ENCODE results near the gene ASIC5.

DNA sequence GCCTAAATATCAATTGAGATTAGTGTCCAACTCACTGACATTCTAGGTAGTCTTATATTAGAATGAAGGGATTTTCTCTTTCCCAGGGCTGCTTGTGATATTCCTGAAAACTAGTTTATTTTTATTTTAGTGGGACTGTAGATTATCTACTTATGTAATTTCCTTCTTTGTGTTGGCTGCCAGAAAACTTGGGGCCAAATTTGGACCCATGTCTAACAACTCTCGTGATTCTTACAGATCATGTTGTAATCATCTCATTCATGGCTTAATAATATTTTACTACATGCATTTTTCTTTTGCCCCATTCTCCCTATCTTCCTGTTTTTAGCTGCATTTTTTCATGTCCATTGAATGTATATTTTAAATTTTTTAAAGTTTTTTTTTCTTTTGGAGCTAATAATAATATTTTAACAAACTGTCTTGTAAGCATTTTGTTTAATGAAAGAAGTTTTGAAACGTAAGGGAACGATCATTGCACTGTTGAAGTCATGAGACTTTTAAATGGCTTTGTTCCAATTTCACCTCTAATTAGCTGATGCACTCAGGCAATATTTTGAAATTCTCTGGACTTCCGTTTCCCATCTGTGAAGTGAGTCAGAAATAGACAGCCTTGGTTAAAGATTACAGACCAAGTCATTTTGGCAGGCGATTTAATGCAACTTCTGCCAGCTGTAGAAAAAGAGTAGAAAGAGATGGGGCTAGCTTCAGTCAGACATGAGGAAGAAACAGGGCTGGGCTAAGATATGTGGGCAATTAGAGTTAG lies 23.1 kb upstream of the ASIC5 start:
- TF ChIP-seq, protein P1, sequence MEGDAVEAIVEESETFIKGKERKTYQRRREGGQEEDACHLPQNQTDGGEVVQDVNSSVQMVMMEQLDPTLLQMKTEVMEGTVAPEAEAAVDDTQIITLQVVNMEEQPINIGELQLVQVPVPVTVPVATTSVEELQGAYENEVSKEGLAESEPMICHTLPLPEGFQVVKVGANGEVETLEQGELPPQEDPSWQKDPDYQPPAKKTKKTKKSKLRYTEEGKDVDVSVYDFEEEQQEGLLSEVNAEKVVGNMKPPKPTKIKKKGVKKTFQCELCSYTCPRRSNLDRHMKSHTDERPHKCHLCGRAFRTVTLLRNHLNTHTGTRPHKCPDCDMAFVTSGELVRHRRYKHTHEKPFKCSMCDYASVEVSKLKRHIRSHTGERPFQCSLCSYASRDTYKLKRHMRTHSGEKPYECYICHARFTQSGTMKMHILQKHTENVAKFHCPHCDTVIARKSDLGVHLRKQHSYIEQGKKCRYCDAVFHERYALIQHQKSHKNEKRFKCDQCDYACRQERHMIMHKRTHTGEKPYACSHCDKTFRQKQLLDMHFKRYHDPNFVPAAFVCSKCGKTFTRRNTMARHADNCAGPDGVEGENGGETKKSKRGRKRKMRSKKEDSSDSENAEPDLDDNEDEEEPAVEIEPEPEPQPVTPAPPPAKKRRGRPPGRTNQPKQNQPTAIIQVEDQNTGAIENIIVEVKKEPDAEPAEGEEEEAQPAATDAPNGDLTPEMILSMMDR (conservative IDR thresholded peaks at IDR 0.05; ENCODE audit: low read depth, low read length): no peak
- no peak for TF ChIP-seq EZH2 (IDR thresholded peaks at IDR 0.05; ENCODE audit: borderline replicate concordance, low read depth, low read length, poor library complexity, severe bottlenecking)

Measured in A673 (cell line).